Gastroesophageal sphincter (tissue), 4 donors: Measurements from ENCODE around the gene SCAI. TPM values are rescaled to one million over a fixed set of nuclear protein-coding genes. Genes with fewer than 3 reads are reported as not detected.

ENCODE experiments used
- ATAC-seq: fragments of 150-250 bp; one replicate; pipeline ENCODE4 v1.9.1; 2016; ENCODE audit warnings: mild to moderate bottlenecking, moderate library complexity
- H3K27ac ChIP-seq, 4 donors: fragments of 200-600 bp; sonication (generic) in 3 of 4; 1 replicate in 3 of 4; 2 replicates in 1 of 4; pipeline ENCODE4 v1.5.1; 2016 to 2019
- H3K27me3 ChIP-seq: fragments of 200-600 bp; sonication (generic); one replicate; pipeline ENCODE4 v1.5.1; 2019
- H3K36me3 ChIP-seq, 2 donors: fragments of 200-600 bp; sonication (generic); one replicate each; pipeline ENCODE4 v1.5.1; 2019; ENCODE audit warnings: control low read depth in 1 of 2
- H3K4me1 ChIP-seq, 3 donors: fragments of 200-600 bp; sonication (generic); 1 replicate in 2 of 3; 2 replicates in 1 of 3; pipeline ENCODE4 v1.5.1; 2016 to 2019; ENCODE audit warnings: control low read depth in 2 of 3
- H3K4me3 ChIP-seq, 2 donors: fragments of 200-600 bp; sonication (generic); one replicate each; pipeline ENCODE4 v1.5.1; 2019; ENCODE audit warnings: mild to moderate bottlenecking in 1 of 2, moderate library complexity in 1 of 2
- H3K9me3 ChIP-seq, 3 donors: fragments of 200-600 bp; sonication (generic); one replicate each; pipeline ENCODE4 v1.5.1; 2017 to 2019; ENCODE audit warnings: control low read depth in 2 of 3
- CTCF ChIP-seq, 4 experiments: fragments of 200-600 bp in 2 of 4; fragments of 450-650 bp in 2 of 4; sonication (generic) in 1 of 4; IDR thresholded peaks; one replicate each; pipeline ENCODE4 v1.5.1; 2017 to 2019; ENCODE audit warnings: antibody characterized with exemption in 4 of 4, mild to moderate bottlenecking in 2 of 4, moderate library complexity in 2 of 4
- EP300 ChIP-seq: sonication (generic); formaldehyde crosslinking; IDR thresholded peaks from one replicate; pipeline ENCODE4 v1.6.1; 2017; ENCODE audit warnings: antibody characterized with exemption, mild to moderate bottlenecking
- POLR2A ChIP-seq, 2 donors: fragments of 450-650 bp; IDR thresholded peaks; one replicate each; pipeline ENCODE4 v1.6.1; 2017; ENCODE audit warnings: antibody characterized with exemption in 2 of 2, mild to moderate bottlenecking in 2 of 2, moderate library complexity in 1 of 2
- POLR2AphosphoS5 ChIP-seq: sonication (generic); formaldehyde crosslinking; IDR thresholded peaks from one replicate; pipeline ENCODE4 v1.6.1; 2017; ENCODE audit warnings: antibody characterized with exemption
- WGBS, 2 donors: methylation state at CpG; one replicate each; pipeline ENCODE4 v1.1.5; 2018; ENCODE audit warnings: low coverage in 1 of 2; 5-methylcytosine and 5-hydroxymethylcytosine counted together
- total RNA-seq, 4 donors: library from RNA; depleted of rRNA; stranded (reverse); fragments of >200 nt; gene quantifications; one replicate each; pipeline ENCODE4 v1.1.0, GENCODE V29; 2016

Gene SCAI
- total RNA-seq, 4 donors from 2014 or later, result 6.9 to 15.9 (median 7.7) TPM

GRCh38 chr9:125150349-125151245 lies 7.3 kb upstream of the SCAI start:
- Histone ChIP-seq H3K27me3 (no peaks in the 10 kb centered on the region), H3K9me3 (no peaks in the 10 kb centered on the region), H3K4me1 (peaks cover 0 to 32% (median 0%) of the 10 kb centered on the region in 3 donors), H3K4me3 (no peak overlapping the region), H3K27ac (no peak overlapping the region), H3K36me3 (peaks cover 7 to 61% of the 10 kb centered on the region in 2 donors)
- WGBS, 2 donors, result 76 to 88% methylated on average over 5 to 8 of the region's 12 CpGs
- TF ChIP-seq EP300 (no peak), CTCF (IDR thresholded peaks at IDR 0.05) (no peak), POLR2A (IDR thresholded peaks at IDR 0.05) (no peak), POLR2AphosphoS5 (no peak)
- no peak for ATAC-seq

- H3K27ac ChIP-seq, result no peak overlapping the region
- no peak for TF ChIP-seq CTCF (IDR thresholded peaks at IDR 0.05)
- no peak for TF ChIP-seq POLR2AphosphoS5
- no peak for TF ChIP-seq POLR2A (IDR thresholded peaks at IDR 0.05)
- TF ChIP-seq EP300, result no peak
Measured at GRCh38 chr9:125147401-125147951, 4.1 kb upstream of the SCAI start.

GRCh38 chr9:125146247-125146646 lies 2.9 kb upstream of the SCAI start:
- no peaks in the 10 kb centered on the region for H3K9me3 ChIP-seq
- H3K27me3 ChIP-seq, result no peaks in the 10 kb centered on the region
- no peak for ATAC-seq
- WGBS, 2 donors, result 20 to 25% methylated on average over 4 of the region's 4 CpGs
- peak overlapping the region in 2 of 4 donors; percentile 18 to 28 for H3K27ac ChIP-seq
- peak; percentile 13 for TF ChIP-seq POLR2AphosphoS5
- TF ChIP-seq EP300, result no peak
- H3K4me3 ChIP-seq, result no peak overlapping the region
- peaks cover 4 to 24% of the 10 kb centered on the region in 2 donors for H3K36me3 ChIP-seq
- H3K4me1 ChIP-seq, result peaks cover 0 to 47% (median 3%) of the 10 kb centered on the region in 3 donors

More at GRCh38 chr9:125147401-125147951, 4.1 kb upstream of the SCAI start:
- WGBS, 2 donors, result 76 to 81% methylated on average over 3 of the region's 3 CpGs
- no peak for ATAC-seq
- H3K27me3 ChIP-seq, result no peaks in the 10 kb centered on the region
- H3K9me3 ChIP-seq, result no peaks in the 10 kb centered on the region
- no peak overlapping the region for H3K4me3 ChIP-seq
- peaks cover 4 to 36% of the 10 kb centered on the region in 2 donors for H3K36me3 ChIP-seq
- peaks cover 0 to 36% (median 3%) of the 10 kb centered on the region in 3 donors for H3K4me1 ChIP-seq

GRCh38 chr9:125145425-125145824 lies 2.1 kb upstream of the SCAI start:
- peaks cover 4 to 16% of the 10 kb centered on the region in 2 donors for H3K36me3 ChIP-seq
- no peak overlapping the region for H3K27ac ChIP-seq
- H3K4me3 ChIP-seq, result no peak overlapping the region
- TF ChIP-seq EP300 (no peak), POLR2AphosphoS5 (no peak)
- WGBS, 2 donors, result 55 to 71% methylated on average over 2 to 3 of the region's 4 CpGs
- H3K4me1 ChIP-seq, result peaks cover 0 to 50% (median 3%) of the 10 kb centered on the region in 3 donors
- no peaks in the 10 kb centered on the region for H3K27me3 ChIP-seq
- no peaks in the 10 kb centered on the region for H3K9me3 ChIP-seq
- ATAC-seq, result no peak

- Histone ChIP-seq H3K36me3 (peaks cover 0 to 15% of the 10 kb centered on the region in 2 donors), H3K4me3 (peak overlapping the region; percentile 84 to 96), H3K27ac (peak overlapping the region; percentile 26 to 88 (median 85)), H3K9me3 (no peaks in the 10 kb centered on the region), H3K27me3 (no peaks in the 10 kb centered on the region), H3K4me1 (peaks cover 0 to 50% (median 3%) of the 10 kb centered on the region in 3 donors)
- WGBS, 2 donors, result 4 to 5% methylated on average over 12 to 23 of the region's 54 CpGs
- no peak for ATAC-seq
- TF ChIP-seq POLR2AphosphoS5 (no peak), POLR2A (IDR thresholded peaks at IDR 0.05) (no peak), CTCF (IDR thresholded peaks at IDR 0.05) (no peak), EP300 (no peak)
Measured at GRCh38 chr9:125142560-125143376, 560 bp downstream of the SCAI start.
